AG04450 (cell line): ENCODE results near the gene GLIS1. TPM values are rescaled to one million over a fixed set of nuclear protein-coding genes. Genes with fewer than 3 reads are reported as not detected.

Experiments used
- CTCF ChIA-PET: fragments of 300-600, 350-600 bp; formaldehyde crosslinking; extraction: SDS; loops from one replicate; lab custom pipeline; 2022; ENCODE audit warnings: antibody characterized with exemption, inconsistent platforms; lab: Charles Lee
- POLR2A ChIA-PET: fragments of 350-600 bp; formaldehyde crosslinking; extraction: SDS; loops from one replicate; lab custom pipeline; 2021; ENCODE audit warnings: antibody characterized with exemption, inconsistent platforms; lab: Yijun Ruan, JAX
- DNase-seq: peaks from one replicate; pipeline ENCODE4 v3.0.0-alpha.2; 2011; ENCODE audit warnings: low read depth, low spot score
- H3K27ac ChIP-seq: one replicate; pipeline ENCODE4 v1.5.1; 2012; ENCODE audit warnings: low read depth, low read length, control low read depth
- H3K27me3 ChIP-seq: one replicate; pipeline ENCODE4 v1.6.0; 2012; ENCODE audit warnings: low read length; ENCODE audit not compliant: control insufficient read depth, insufficient read depth
- H3K4me3 ChIP-seq: 2 replicates; pipeline ENCODE4 v1.5.1; 2011; ENCODE audit warnings: mild to moderate bottlenecking, low read depth, low read length, control low read depth
- H3K9me3 ChIP-seq: 2 replicates; pipeline ENCODE4 v1.5.1; 2012; ENCODE audit warnings: low read length; ENCODE audit not compliant: control insufficient read depth, insufficient read depth
- CTCF ChIP-seq: IDR thresholded peaks from 2 replicates; pipeline ENCODE4 v1.5.1; 2011; ENCODE audit warnings: low read depth, low read length, control low read depth, inconsistent platforms
- polyA plus RNA-seq: library from polyadenylated mRNA; depleted of rRNA; stranded (reverse); fragments of >200 nt; gene quantifications from 2 replicates; pipeline ENCODE4 v1.2.3, GENCODE V29; 2011

The GLIS1 gene
- polyA plus RNA-seq, 1 experiment = 0.77 TPM

DNA sequence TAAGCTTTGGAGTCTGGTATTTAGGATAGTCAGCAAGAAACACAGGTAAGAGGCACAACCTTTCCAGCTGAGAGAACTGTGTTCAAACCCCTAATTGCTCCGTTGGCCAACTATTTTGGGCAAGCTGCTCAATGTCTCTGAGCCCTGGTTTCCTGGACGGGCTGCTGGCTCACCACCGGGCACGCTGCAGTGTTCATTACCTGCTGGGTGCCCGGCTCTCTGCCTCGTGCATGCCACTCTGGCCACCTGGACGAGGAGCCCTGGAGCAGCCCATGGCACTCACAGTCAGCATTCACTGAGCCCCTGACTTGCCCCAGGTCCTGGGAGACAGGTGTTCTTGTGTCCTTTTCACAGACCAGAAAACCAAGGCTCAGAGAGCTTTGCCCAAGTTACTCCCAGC, 228.7 kb downstream of the GLIS1 start:
- Histone ChIP-seq H3K4me3 (no peak overlapping the region), H3K27me3 (no peaks in the 10 kb centered on the region), H3K9me3 (no peaks in the 10 kb centered on the region; the same call in 1 of the 2 replicates), H3K27ac (no peak overlapping the region)
- no peak for TF ChIP-seq CTCF
- ChIA-PET CTCF (no interaction called here), POLR2A (no interaction called here)
- DNase-seq = no peak

DNA sequence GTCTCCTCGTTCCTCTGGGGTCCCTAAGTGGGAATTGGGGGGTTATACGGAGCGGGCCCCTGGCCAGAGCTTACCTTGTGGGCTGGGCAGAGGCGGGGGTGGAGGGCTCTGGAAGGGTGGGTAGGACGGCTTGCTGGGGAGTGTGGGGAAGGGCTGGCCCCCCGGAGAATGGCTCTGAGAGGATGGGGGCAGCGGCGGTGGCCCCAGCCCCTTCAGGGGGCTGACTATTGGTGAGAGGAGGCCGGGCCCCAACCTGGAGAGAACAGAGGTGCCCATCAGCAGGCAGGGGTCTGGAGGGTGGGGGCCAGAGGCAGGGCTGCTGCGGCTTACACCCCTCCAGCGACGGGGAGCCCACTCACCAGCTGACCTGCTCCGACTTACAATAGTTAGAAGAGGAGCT, 229.2 kb downstream of the GLIS1 start:
- H3K27me3 ChIP-seq = no peaks in the 10 kb centered on the region
- no peak for TF ChIP-seq CTCF
- no peak overlapping the region for H3K4me3 ChIP-seq
- DNase-seq = no peak
- H3K27ac ChIP-seq = no peak overlapping the region
- ChIA-PET POLR2A (no interaction called here), CTCF (no interaction called here)
- no peaks in the 10 kb centered on the region; the same call in 1 of the 2 replicates for H3K9me3 ChIP-seq

- no peak overlapping the region for H3K27ac ChIP-seq
- H3K27me3 ChIP-seq = no peaks in the 10 kb centered on the region
- H3K9me3 ChIP-seq = no peaks in the 10 kb centered on the region; the same call in 1 of the 2 replicates
- TF ChIP-seq CTCF = no peak
- ChIA-PET POLR2A (no interaction called here), CTCF (no interaction called here)
- no peak overlapping the region for H3K4me3 ChIP-seq
- no peak for DNase-seq
Observed at GRCh38 chr1:53508991-53509666, 229.8 kb downstream of the GLIS1 start.

GRCh38 chr1:53508056-53508990, 230.6 kb downstream of the GLIS1 start:
- TF ChIP-seq CTCF = no peak
- Histone ChIP-seq H3K9me3 (no peaks in the 10 kb centered on the region; the same call in 1 of the 2 replicates), H3K27ac (no peak overlapping the region), H3K27me3 (no peaks in the 10 kb centered on the region), H3K4me3 (no peak overlapping the region)
- ChIA-PET CTCF (no interaction called here), POLR2A (no interaction called here)
- DNase-seq = no peak
